B cell (primary cell): ENCODE data around the gene LEPROT. TPM values are rescaled to one million over a fixed set of nuclear protein-coding genes. Genes with fewer than 3 reads are reported as not detected.

Experiments
- ATAC-seq: fragments of 200-7000 bp; cut with Tn5 transposase; one replicate; pipeline ENCODE4 v1.10.0; 2021; ENCODE audit warnings: low read depth, mild to moderate bottlenecking, moderate number of reproducible peaks, moderate library complexity
- CTCF ChIA-PET: fragments of 350-600 bp; sonication (Branson Sonifier 250); formaldehyde crosslinking; loops from one replicate; lab custom pipeline; 2021; ENCODE audit warnings: antibody characterized with exemption, inconsistent platforms; lab: Charles Lee
- POLR2A ChIA-PET: fragments of 350-600 bp; sonication (Branson Sonifier 250); formaldehyde crosslinking; loops from one replicate; lab custom pipeline; 2021; ENCODE audit warnings: antibody characterized with exemption; lab: Charles Lee
- DNase-seq: peaks from one replicate; pipeline ENCODE4 v3.0.0; 2013
- H2AFZ ChIP-seq: 2 replicates; pipeline ENCODE4 v1.6.1; 2012; ENCODE audit warnings: mild to moderate bottlenecking, low read depth, low read length; ENCODE audit not compliant: insufficient read depth, poor library complexity, severe bottlenecking
- H3K27ac ChIP-seq, 2 donors: 1 replicate in 1 of 2; 2 replicates in 1 of 2; pipeline ENCODE4 v1.5.1; 2012 to 2013; ENCODE audit warnings: low read length in 2 of 2, mild to moderate bottlenecking in 2 of 2, moderate library complexity in 1 of 2
- H3K27me3 ChIP-seq, 4 experiments: fragments of 200-600 bp in 1 of 4; sonication (generic) in 1 of 4; replicated peaks in 1 of 4; 1 replicate in 2 of 4; 2 replicates in 2 of 4; pipeline versions ENCODE4 v1.6.1 to v1.7.0; 2013 to 2016; ENCODE audit warnings: low read length in 3 of 4, mild to moderate bottlenecking in 2 of 4, mixed read lengths in 1 of 4, moderate library complexity in 1 of 4; ENCODE audit not compliant: insufficient read depth in 4 of 4, control insufficient read depth in 3 of 4; ENCODE audit errors: control extremely low read depth in 1 of 4
- H3K36me3 ChIP-seq, 2 experiments: replicated peaks in 1 of 2; 1 replicate in 1 of 2; 2 replicates in 1 of 2; pipeline versions ENCODE4 v1.6.1 to v1.7.1; 2013; ENCODE audit warnings: low read length in 1 of 2; ENCODE audit not compliant: insufficient read depth in 2 of 2, control insufficient read depth in 1 of 2; ENCODE audit errors: control extremely low read depth in 1 of 2, extremely low read depth in 1 of 2
- H3K4me1 ChIP-seq, 2 donors: fragments of 200-600 bp in 1 of 2; sonication (generic) in 1 of 2; 1 replicate in 1 of 2; 2 replicates in 1 of 2; pipeline versions ENCODE4 v1.5.1 to v1.6.1; 2013 to 2017; ENCODE audit warnings: low read length in 2 of 2; ENCODE audit not compliant: control insufficient read depth in 2 of 2, insufficient read depth in 2 of 2
- H3K4me2 ChIP-seq: replicated peaks from 2 replicates; pipeline ENCODE3; 2012; ENCODE audit warnings: mild to moderate bottlenecking, low read depth, low read length; ENCODE audit not compliant: poor library complexity, severe bottlenecking
- H3K4me3 ChIP-seq, 5 experiments: fragments of 200-600 bp in 1 of 5; sonication (generic) in 1 of 5; 1 replicate in 3 of 5; 2 replicates in 2 of 5; pipeline versions ENCODE4 v1.5.1 to v1.7.0; 2011 to 2016; ENCODE audit warnings: low read length in 4 of 5, mild to moderate bottlenecking in 4 of 5, low read depth in 2 of 5, control low read depth in 1 of 5, moderate library complexity in 1 of 5; ENCODE audit not compliant: insufficient read depth in 1 of 5; ENCODE audit errors: control extremely low read depth in 1 of 5, extremely low read depth in 1 of 5
- H3K79me2 ChIP-seq: fragments of 200-600 bp; sonication (generic); one replicate; pipeline ENCODE4 v1.6.0; 2016; ENCODE audit warnings: low read length; ENCODE audit not compliant: control insufficient read depth, insufficient read depth
- H3K9ac ChIP-seq: fragments of 200-600 bp; sonication (generic); 2 replicates; pipeline ENCODE4 v1.6.1; 2017; ENCODE audit warnings: mild to moderate bottlenecking, low read length, moderate library complexity
- H3K9me3 ChIP-seq, 3 donors: one replicate each; pipeline versions ENCODE4 v1.6.1 to v1.7.1; 2013; ENCODE audit warnings: low read length in 2 of 3; ENCODE audit not compliant: control insufficient read depth in 2 of 3, insufficient read depth in 1 of 3; ENCODE audit errors: control extremely low read depth in 1 of 3
- H4K20me1 ChIP-seq: 2 replicates; pipeline ENCODE4 v1.6.0; 2012; ENCODE audit warnings: mild to moderate bottlenecking, low read length; ENCODE audit not compliant: insufficient read depth, control insufficient read depth, poor library complexity, severe bottlenecking
- H3K27ac Mint-ChIP-seq: one replicate; pipeline ENCODE4 v1.8.0; 2021; ENCODE audit warnings: mixed read lengths
- H3K27me3 Mint-ChIP-seq: one replicate; pipeline ENCODE4 v1.8.0; 2021; ENCODE audit warnings: mixed read lengths
- H3K4me1 Mint-ChIP-seq: one replicate; pipeline ENCODE4 v1.8.0; 2021; ENCODE audit warnings: mixed read lengths
- H3K4me3 Mint-ChIP-seq: one replicate; pipeline ENCODE4 v1.8.0; 2021; ENCODE audit warnings: mixed read lengths
- H3K9me3 Mint-ChIP-seq: one replicate; pipeline ENCODE4 v1.8.0; 2022; ENCODE audit warnings: mixed read lengths; ENCODE audit not compliant: insufficient read depth
- CTCF ChIP-seq: fragments of 200-600 bp; IDR thresholded peaks from one replicate; pipeline ENCODE4 v1.8.0; 2022; ENCODE audit warnings: antibody characterized with exemption, mild to moderate bottlenecking
- EZH2 ChIP-seq: IDR thresholded peaks from 2 replicates; pipeline ENCODE4 v1.6.1; 2012; ENCODE audit warnings: borderline replicate concordance, low read depth, mild to moderate bottlenecking, moderate library complexity, low read length; ENCODE audit not compliant: insufficient read depth, poor library complexity, severe bottlenecking
- WGBS: methylation state at CpG from one replicate; pipeline ENCODE4 v1.1.5; 2013; ENCODE audit warnings: missing lambda C conversion rate; ENCODE audit not compliant: insufficient coverage; 5-methylcytosine and 5-hydroxymethylcytosine counted together
- intact Hi-C: fragments of 100-400 bp; cut with micrococcal nuclease; formaldehyde crosslinking; loops from one replicate; pipeline ENCODE4 v1.10.0; 2022
- polyA minus RNA-seq: library from RNA; depleted of rRNA, polyadenylated mRNA; stranded (reverse); fragments of >200 nt; gene quantifications from 2 replicates; pipeline ENCODE4 v1.2.3, GENCODE V29; 2012
- polyA plus RNA-seq: library from polyadenylated mRNA; depleted of rRNA; stranded (reverse); fragments of >200 nt; gene quantifications from 2 replicates; pipeline ENCODE4 v1.2.3, GENCODE V29; 2012
- total RNA-seq, 2 donors: library from RNA; stranded (reverse); fragments of 120-200 nt in 1 of 2; gene quantifications; 1 replicate in 1 of 2; 2 replicates in 1 of 2; pipeline versions ENCODE4 v1.2.3 to v1.2.4, GENCODE V29; 2013 to 2022

Gene LEPROT
- 20.2 and 26.5 TPM in 2 replicates for total RNA-seq
- total RNA-seq (2013) = 15.5 TPM
- polyA plus RNA-seq = 9.7 and 12.8 TPM in 2 replicates
- 5.7 and 6.9 TPM in 2 replicates for polyA minus RNA-seq

- no peaks in the 10 kb centered on the region for H3K9me3 Mint-ChIP-seq
- H3K27me3 ChIP-seq = peaks cover 0 to 6% (median 2%) of the 10 kb centered on the region in 4 experiments
- H3K27me3 Mint-ChIP-seq = peaks cover 7% of the 10 kb centered on the region
- H3K36me3 ChIP-seq = peaks cover 0 to 4% of the 10 kb centered on the region in 2 experiments
- H3K4me3 ChIP-seq = peak within 1 kb of the TSS; percentile 85 to 97 (median 92)
- ATAC-seq (no peak), DNase-seq (no peak)
- no peak within 1 kb of the TSS for H3K27ac Mint-ChIP-seq
- H3K4me1 ChIP-seq = peaks cover 14 to 23% of the 10 kb centered on the region in 2 donors
- H2AFZ ChIP-seq = peak within 1 kb of the TSS; percentile 96
- ChIA-PET POLR2A (no interaction called here), CTCF (interaction anchor here (1.0 to 2.7 kb wide), 3 partner anchors 8 to 13 kb away, joined by 3 to 15 read pairs (median 3); no protein-coding TSS in a partner anchor)
- peaks cover 2% of the 10 kb centered on the region for H3K79me2 ChIP-seq
- no peaks in the 10 kb centered on the region for H3K9me3 ChIP-seq
- no peak for TF ChIP-seq EZH2
- no peak for TF ChIP-seq CTCF
- H3K4me1 Mint-ChIP-seq = peaks cover 16% of the 10 kb centered on the region
- no peak within 1 kb of the TSS for H3K4me3 Mint-ChIP-seq
- H3K9ac ChIP-seq = peak within 1 kb of the TSS; percentile 92
- peak within 1 kb of the TSS; percentile 90 for H3K4me2 ChIP-seq
- under 1% methylated on average over 60 of the region's 60 CpGs for WGBS
- peak within 1 kb of the TSS; percentile 66 to 75 for H3K27ac ChIP-seq
- intact Hi-C loops = loop anchor here (1.0 to 10.0 kb wide), 7 partner anchors 166 to 1898 kb away; partner anchors contain the start of genes EFCAB7, ITGB3BP and SLC35D1
- H4K20me1 ChIP-seq = no peaks in the 10 kb centered on the region
Observed at GRCh38 chr1:65420590-65421350, at the start of gene LEPROT, which contains the start of gene LEPR. TSS of gene LEPROT (plus strand) at chr1:65420668. CDS start at chr1:65420725, 57 bp downstream. TSS of gene LEPR (plus strand) at chr1:65420668. CDS start at chr1:65565566, 144,898 bp downstream.

DNA sequence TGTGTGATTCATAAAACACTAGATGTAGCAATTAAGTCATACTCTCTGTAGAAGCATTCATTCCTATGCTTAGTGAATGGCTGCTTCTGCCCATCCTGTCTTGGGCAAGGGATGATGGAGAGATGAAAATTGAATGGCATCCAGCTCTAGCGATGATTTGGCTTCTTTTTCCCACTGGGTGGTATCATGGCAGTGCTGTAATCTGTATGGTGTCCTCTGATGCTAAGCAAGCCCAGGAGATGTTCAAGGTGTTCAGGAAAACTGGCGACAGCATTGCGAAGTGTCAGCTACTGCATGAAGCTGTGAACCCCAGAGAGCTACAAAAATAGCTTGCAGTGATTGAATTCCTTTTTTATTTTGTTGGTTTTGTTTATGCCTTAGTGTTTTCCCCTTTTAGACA is 48.9 kb upstream of the LEPROT start:
- WGBS = 90% methylated on average over 2 of the region's 3 CpGs

More for the DNA sequence above, 48.9 kb upstream of the LEPROT start:
- Histone ChIP-seq H4K20me1 (no peaks in the 10 kb centered on the region), H3K27me3 (no peaks in the 10 kb centered on the region), H3K4me3 (no peak overlapping the region), H3K9ac (no peak overlapping the region), H3K79me2 (no peaks in the 10 kb centered on the region), H3K4me1 (no peaks in the 10 kb centered on the region), H3K4me2 (no peak overlapping the region), H3K36me3 (no peaks in the 10 kb centered on the region), H3K27ac (no peak overlapping the region), H2AFZ (no peak overlapping the region), H3K9me3 (no peaks in the 10 kb centered on the region)
- DNase-seq = no peak
- no peaks in the 10 kb centered on the region for H3K9me3 Mint-ChIP-seq
- no peaks in the 10 kb centered on the region for H3K4me1 Mint-ChIP-seq
- ChIA-PET CTCF (no interaction called here), POLR2A (no interaction called here)
- ATAC-seq = no peak
- H3K4me3 Mint-ChIP-seq = no peak overlapping the region
- H3K27me3 Mint-ChIP-seq = peaks cover 4% of the 10 kb centered on the region
- intact Hi-C loops = no loop called here
- TF ChIP-seq EZH2 (no peak), CTCF (no peak)
- H3K27ac Mint-ChIP-seq = no peak overlapping the region
